Body of pancreas (tissue), 4 donors: Measurements from ENCODE around the gene LRRK1.

Source experiments
- CTCF ChIP-seq, 7 experiments: fragments of 450-650 bp in 4 of 7; fragments of 200-600 bp in 3 of 7; sonication (generic) in 3 of 7; IDR thresholded peaks; one replicate each; pipeline ENCODE4 v1.5.1; 2016 to 2019; ENCODE audit warnings: antibody characterized with exemption in 7 of 7
- POLR2A ChIP-seq, 3 donors: fragments of 450-650 bp; IDR thresholded peaks; one replicate each; pipeline ENCODE4 v1.6.1; 2016; ENCODE audit warnings: antibody characterized with exemption in 3 of 3, mild to moderate bottlenecking in 2 of 3

DNA sequence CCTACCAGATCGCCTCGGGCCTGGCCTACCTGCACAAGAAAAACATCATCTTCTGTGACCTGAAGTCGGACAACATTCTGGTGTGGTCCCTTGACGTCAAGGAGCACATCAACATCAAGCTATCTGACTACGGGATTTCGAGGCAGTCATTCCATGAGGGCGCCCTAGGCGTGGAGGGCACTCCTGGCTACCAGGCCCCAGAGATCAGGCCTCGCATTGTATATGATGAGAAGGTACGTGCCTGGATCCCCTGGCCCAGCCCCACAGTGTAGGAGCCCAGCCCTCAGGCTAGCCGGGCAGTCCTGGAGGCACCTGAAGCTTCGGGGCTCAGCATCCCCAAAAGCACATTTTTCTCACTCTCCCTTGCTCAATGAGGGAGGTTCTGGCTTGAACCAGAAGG is 135.8 kb downstream of the LRRK1 start:
- no peak for TF ChIP-seq POLR2A (IDR thresholded peaks at IDR 0.05)
- no peak for TF ChIP-seq CTCF (IDR thresholded peaks at IDR 0.05)
